Kidney (tissue), 14 donors: ENCODE data around the gene G6PD. TPM values are rescaled to one million over a fixed set of nuclear protein-coding genes. Genes with fewer than 3 reads are reported as not detected.

Source experiments
- DNase-seq, 5 donors: peaks; one replicate each; pipeline ENCODE4 v3.0.0-alpha.2; 2013 to 2020
- FAIRE-seq: peaks from 2 replicates; lab custom pipeline; 2012; peaks lifted over from hg19 to GRCh38; lab: Jason Lieb, UNC
- H3K27ac ChIP-seq, 2 donors: one replicate each; pipeline ENCODE4 v1.7.0; 2013; ENCODE audit warnings: low read depth in 2 of 2, low read length in 2 of 2, inconsistent platforms in 1 of 2
- H3K27me3 ChIP-seq: one replicate; pipeline ENCODE4 v1.7.1; 2013; ENCODE audit warnings: low read length, inconsistent platforms; ENCODE audit not compliant: control insufficient read depth, insufficient read depth
- H3K36me3 ChIP-seq, 3 donors: one replicate each; pipeline versions ENCODE4 v1.7.0 to v1.7.1; 2013; ENCODE audit warnings: low read length in 3 of 3, control low read depth in 1 of 3, inconsistent platforms in 1 of 3; ENCODE audit not compliant: insufficient read depth in 3 of 3, control insufficient read depth in 2 of 3
- H3K4me1 ChIP-seq, 3 donors: one replicate each; pipeline versions ENCODE4 v1.7.0 to v1.7.1; 2013; ENCODE audit warnings: low read length in 3 of 3, inconsistent platforms in 1 of 3, low read depth in 1 of 3; ENCODE audit not compliant: control insufficient read depth in 2 of 3, insufficient read depth in 2 of 3
- H3K4me3 ChIP-seq, 3 donors: one replicate each; pipeline versions ENCODE4 v1.7.0 to v1.8.1; 2013; ENCODE audit warnings: low read length in 3 of 3, control low read depth in 1 of 3, inconsistent platforms in 1 of 3
- H3K9ac ChIP-seq, 3 donors: one replicate each; pipeline versions ENCODE4 v1.7.0 to v1.7.1; 2013; ENCODE audit warnings: low read length in 3 of 3, control low read depth in 1 of 3, inconsistent platforms in 1 of 3
- H3K9me3 ChIP-seq, 3 donors: one replicate each; pipeline versions ENCODE4 v1.7.0 to v1.7.1; 2013; ENCODE audit warnings: low read length in 3 of 3, control low read depth in 1 of 3, inconsistent platforms in 1 of 3; ENCODE audit not compliant: control insufficient read depth in 2 of 3, insufficient read depth in 1 of 3
- intact Hi-C: fragments of 100-400 bp; cut with DNase I; formaldehyde crosslinking; loops from one replicate; pipeline ENCODE4 v1.11.1; 2022
- polyA plus RNA-seq: library from polyadenylated mRNA; stranded (reverse); fragments of 350-450 nt; fragmentation: Illumina TruSeq; extraction: RNeasy Lipid Tissue Mini Kit (QIAGEN cat#74804); gene quantifications from one replicate; pipeline ENCODE4 v1.2.3, GENCODE V29; 2014; ENCODE audit warnings: low read depth, low replicate concordance; ENCODE audit not compliant: insufficient read depth
- total RNA-seq: library from RNA; stranded (reverse); fragmentation: NEBNext Ultra II Directional; extraction: Animal tissue kit (Norgen Biotek cat#: 25700); gene quantifications from one replicate; pipeline ENCODE4 v1.2.1, GENCODE V29; 2021
- TF ChIP-seq, protein P1 (sequence below): IDR thresholded peaks from 3 replicates; pipeline ENCODE4 v1.5.1; 2012; ENCODE audit warnings: mild to moderate bottlenecking, moderate library complexity, borderline replicate concordance; ENCODE audit not compliant: insufficient read depth; ENCODE audit errors: extremely low read depth
- donor health status: control.
- donor health status: control.
- donor health status: control.
- donor health status: control.
- donor health status: control.
- donor health status: DM: yes; HTN: yes; CAD: no.
- donor health status: Normal renal cell carcinoma (clear cell type).

G6PD gene
- total and polyA plus RNA-seq, 2 donors from 2014 or later, result 34.7 to 54.1 TPM

DNA sequence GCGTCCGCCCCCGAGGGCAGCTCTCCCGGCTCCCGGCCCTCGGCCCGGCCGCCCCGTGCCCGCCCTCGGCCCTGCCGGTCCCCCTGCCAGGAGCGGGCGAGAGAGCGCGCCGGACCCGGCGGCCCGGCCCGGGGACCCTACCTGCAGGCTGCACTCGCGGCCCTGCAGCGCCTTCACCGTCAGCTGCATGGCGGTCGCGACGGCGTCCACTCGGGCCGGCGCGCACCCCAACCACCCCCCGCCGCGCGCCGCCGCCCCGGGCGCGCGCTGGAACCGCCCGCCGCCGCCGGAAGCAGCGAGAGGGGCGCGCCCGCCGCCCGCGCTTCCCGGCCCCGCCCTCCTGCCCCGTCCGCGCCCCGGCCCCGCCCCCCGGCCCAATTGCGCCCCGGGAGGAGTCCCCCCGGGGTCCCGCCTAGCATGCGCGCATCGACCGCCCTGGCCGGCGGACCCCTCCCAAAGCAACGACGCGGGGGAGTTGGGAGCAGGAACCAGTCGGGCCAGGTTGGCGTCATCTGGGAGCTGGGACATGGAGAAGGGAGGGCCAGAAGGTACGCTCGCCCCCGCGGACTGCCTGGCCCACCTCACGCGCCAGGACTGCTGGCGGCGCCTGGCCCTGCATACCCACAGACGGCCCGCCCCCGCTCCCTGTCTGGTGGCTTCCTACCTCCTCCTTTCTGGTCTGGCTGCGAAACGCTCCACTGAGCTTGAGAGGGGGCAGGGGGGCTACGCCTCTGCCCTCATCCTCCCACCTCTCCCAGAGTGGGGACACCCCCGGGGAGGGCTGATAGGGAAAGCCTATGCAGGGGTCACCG is 60.0 kb downstream of the G6PD start, which contains the start of gene UBL4A:
TSS of gene UBL4A (minus strand) at position 220 of the 812 bp plus-strand sequence. CDS start at position 189, 31 bp downstream.
- DNase-seq (peak; percentile 88 to 92 (median 91)), FAIRE-seq (no peak)
- peaks cover 0 to 4% (median 3%) of the 10 kb centered on the region in 3 donors for H3K36me3 ChIP-seq
- peaks cover 0 to 23% (median 4%) of the 10 kb centered on the region in 3 donors for H3K4me1 ChIP-seq
- H3K9me3 ChIP-seq, result no peaks in the 10 kb centered on the region
- peak within 1 kb of the TSS; percentile 71 to 77 for H3K27ac ChIP-seq
- intact Hi-C loops, result no loop called here
- peak within 1 kb of the TSS; percentile 6 to 49 (median 48) for H3K4me3 ChIP-seq
- TF ChIP-seq, protein P1, sequence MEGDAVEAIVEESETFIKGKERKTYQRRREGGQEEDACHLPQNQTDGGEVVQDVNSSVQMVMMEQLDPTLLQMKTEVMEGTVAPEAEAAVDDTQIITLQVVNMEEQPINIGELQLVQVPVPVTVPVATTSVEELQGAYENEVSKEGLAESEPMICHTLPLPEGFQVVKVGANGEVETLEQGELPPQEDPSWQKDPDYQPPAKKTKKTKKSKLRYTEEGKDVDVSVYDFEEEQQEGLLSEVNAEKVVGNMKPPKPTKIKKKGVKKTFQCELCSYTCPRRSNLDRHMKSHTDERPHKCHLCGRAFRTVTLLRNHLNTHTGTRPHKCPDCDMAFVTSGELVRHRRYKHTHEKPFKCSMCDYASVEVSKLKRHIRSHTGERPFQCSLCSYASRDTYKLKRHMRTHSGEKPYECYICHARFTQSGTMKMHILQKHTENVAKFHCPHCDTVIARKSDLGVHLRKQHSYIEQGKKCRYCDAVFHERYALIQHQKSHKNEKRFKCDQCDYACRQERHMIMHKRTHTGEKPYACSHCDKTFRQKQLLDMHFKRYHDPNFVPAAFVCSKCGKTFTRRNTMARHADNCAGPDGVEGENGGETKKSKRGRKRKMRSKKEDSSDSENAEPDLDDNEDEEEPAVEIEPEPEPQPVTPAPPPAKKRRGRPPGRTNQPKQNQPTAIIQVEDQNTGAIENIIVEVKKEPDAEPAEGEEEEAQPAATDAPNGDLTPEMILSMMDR, result no peak
- H3K9ac ChIP-seq, result peak within 1 kb of the TSS in 1 of 3 donors; percentile 26
- H3K27me3 ChIP-seq, result no peaks in the 10 kb centered on the region

DNA sequence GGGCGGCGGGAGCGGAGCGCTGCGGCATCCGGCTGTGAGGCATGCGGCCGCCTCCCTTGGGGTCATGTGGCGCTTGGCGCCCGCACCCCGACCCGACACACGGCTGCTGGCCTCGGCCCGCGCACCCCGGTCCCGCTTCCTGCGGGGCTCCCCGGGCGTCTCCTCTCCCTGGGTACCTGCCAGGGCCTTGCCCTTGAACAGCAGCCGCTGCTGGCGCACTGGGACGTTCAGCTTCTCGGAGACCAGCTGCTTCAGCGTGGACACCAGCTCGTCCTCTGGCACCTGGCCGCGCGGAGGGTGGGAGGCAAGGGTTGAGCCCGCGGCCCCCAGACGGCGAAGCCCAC is 60.6 kb downstream of the G6PD start:
- Histone ChIP-seq H3K9me3 (no peaks in the 10 kb centered on the region), H3K4me1 (peaks cover 0 to 23% (median 4%) of the 10 kb centered on the region in 3 donors), H3K27me3 (no peaks in the 10 kb centered on the region), H3K36me3 (peaks cover 0 to 4% (median 3%) of the 10 kb centered on the region in 3 donors), H3K4me3 (peak overlapping the region; percentile 6 to 49 (median 48)), H3K9ac (peak overlapping the region in 1 of 3 donors; percentile 26), H3K27ac (peak overlapping the region; percentile 22 to 77)
- FAIRE-seq, result no peak
- intact Hi-C loops, result no loop called here
- peak in 4 of 5 donors; percentile 9 to 82 (median 46) for DNase-seq
- TF ChIP-seq, protein P1, result no peak

DNA sequence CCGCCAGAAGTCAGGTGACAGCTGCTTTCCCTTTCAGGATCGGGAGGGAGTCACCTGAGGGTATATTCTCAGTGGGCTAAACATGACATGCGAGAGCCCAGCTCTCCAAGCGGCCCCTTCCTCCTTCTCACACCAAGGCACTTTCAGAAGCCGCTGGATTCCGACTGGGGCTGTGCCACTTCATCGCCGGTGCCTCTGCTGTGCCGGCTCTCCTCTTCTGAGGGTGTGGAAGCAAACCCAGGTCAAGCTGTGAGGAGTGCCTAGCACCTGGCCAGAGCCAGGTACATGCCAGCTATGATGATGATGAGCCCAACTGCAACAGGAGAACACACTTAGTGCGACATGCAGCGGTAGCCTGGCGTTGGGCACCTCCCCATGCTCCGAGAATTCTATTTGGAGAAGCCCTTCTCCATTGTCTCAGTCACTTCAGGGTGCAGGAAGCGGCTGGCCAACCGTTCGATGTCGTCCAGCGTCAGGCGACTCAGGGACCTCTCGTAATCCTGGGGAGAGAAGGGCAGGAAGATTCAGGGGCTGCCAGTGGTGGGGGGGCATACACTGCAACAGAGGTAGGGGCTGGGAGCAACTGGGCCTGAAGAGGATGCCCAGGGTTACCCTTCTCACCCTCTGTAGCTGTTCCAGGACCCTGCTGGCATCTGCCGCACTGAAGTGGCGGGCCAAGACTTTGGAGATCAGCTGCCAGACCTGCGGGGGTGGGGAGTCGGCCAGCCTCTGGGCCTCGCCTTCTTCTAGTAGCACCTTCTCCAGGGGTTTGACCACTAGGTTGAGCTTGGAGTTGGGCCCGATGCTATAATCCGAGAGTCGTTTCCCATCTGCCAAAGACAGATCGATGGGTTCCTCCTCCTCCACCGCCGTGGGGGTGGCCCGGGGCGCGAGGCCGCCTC is 61.2 kb downstream of the G6PD start:
- Histone ChIP-seq H3K27ac (peak overlapping the region; percentile 22 to 77), H3K27me3 (no peaks in the 10 kb centered on the region), H3K9ac (peak overlapping the region in 1 of 3 donors; percentile 26), H3K9me3 (no peaks in the 10 kb centered on the region), H3K4me1 (peaks cover 0 to 23% (median 4%) of the 10 kb centered on the region in 3 donors), H3K36me3 (peaks cover 0 to 4% (median 3%) of the 10 kb centered on the region in 3 donors), H3K4me3 (peak overlapping the region in 2 of 3 donors; percentile 48 to 49)
- intact Hi-C loops, result no loop called here
- TF ChIP-seq, protein P1, result no peak
- FAIRE-seq (no peak), DNase-seq (peak in 2 of 5 donors; percentile 47 to 78)
